Tibial nerve (tissue), 4 donors: ENCODE measurements around the gene DCTN3.

Experiments used
- EP300 ChIP-seq, 2 donors: sonication (generic); formaldehyde crosslinking; IDR thresholded peaks; one replicate each; pipeline ENCODE4 v1.6.1; 2017; ENCODE audit warnings: antibody characterized with exemption in 2 of 2, mild to moderate bottlenecking in 1 of 2
- POLR2A ChIP-seq, 2 donors: fragments of 450-650 bp; IDR thresholded peaks; one replicate each; pipeline ENCODE4 v1.6.1; 2017; ENCODE audit warnings: antibody characterized with exemption in 2 of 2, mild to moderate bottlenecking in 2 of 2, moderate library complexity in 2 of 2
- TF ChIP-seq, protein P1 (sequence below), 5 experiments: fragments of 200-600 bp in 3 of 5; fragments of 450-650 bp in 2 of 5; sonication (generic) in 3 of 5; IDR thresholded peaks; one replicate each; pipeline ENCODE4 v1.5.1; 2016 to 2019; ENCODE audit warnings: antibody characterized with exemption in 5 of 5, mild to moderate bottlenecking in 3 of 5, moderate library complexity in 2 of 5

DNA sequence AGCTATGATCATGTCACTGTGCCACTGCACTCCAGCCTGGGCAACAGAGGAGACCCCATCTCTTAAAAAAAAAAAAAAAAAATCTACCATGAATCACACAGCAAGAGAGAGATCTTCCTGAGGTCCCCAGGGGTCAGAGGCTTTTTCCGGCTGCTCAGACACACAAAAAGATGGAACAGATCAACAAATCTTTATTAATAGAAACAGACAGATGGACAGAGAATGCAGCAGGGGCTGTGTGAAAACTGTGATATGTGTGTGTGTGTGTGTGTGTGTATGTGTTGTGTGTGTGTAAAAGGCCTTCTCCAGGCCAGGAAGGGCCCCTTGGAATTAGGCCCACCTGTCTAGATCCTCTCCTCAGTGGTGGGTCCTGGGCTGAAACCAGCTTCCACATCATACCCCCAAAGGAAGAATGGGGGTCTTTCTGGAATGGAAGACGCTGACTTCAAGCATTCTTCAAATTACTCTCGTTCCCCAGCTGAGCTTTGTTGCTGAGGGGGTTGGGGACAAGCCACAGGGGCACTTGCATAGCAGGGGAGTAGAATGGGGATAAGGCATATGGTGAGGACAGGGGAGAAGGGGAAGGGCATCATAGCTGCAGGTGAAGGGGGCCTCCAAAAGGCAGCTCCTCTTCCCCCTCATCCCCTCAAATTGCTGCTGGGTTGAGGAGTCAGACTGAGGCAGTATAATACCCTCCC, 14.4 kb upstream of the DCTN3 start:
- no peak for TF ChIP-seq POLR2A (IDR thresholded peaks at IDR 0.05)
- TF ChIP-seq, protein P1, sequence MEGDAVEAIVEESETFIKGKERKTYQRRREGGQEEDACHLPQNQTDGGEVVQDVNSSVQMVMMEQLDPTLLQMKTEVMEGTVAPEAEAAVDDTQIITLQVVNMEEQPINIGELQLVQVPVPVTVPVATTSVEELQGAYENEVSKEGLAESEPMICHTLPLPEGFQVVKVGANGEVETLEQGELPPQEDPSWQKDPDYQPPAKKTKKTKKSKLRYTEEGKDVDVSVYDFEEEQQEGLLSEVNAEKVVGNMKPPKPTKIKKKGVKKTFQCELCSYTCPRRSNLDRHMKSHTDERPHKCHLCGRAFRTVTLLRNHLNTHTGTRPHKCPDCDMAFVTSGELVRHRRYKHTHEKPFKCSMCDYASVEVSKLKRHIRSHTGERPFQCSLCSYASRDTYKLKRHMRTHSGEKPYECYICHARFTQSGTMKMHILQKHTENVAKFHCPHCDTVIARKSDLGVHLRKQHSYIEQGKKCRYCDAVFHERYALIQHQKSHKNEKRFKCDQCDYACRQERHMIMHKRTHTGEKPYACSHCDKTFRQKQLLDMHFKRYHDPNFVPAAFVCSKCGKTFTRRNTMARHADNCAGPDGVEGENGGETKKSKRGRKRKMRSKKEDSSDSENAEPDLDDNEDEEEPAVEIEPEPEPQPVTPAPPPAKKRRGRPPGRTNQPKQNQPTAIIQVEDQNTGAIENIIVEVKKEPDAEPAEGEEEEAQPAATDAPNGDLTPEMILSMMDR (IDR thresholded peaks at IDR 0.05): no peak
- no peak for TF ChIP-seq EP300 (IDR thresholded peaks at IDR 0.05)
